Activated naive CD8-positive, alpha-beta T cell treated with anti-CD3 and anti-CD28 coated beads, Interleukin-2, amount 50 U/mL, for 16 hours (primary cell): ENCODE measurements around the gene NPM1.
A peak's percentile ranks its signal among the peaks of the same experiment; 100 is the strongest.
"Not testable (repeated sequence)": the region's sequence is repeated elsewhere in the genome, so short reads cannot be mapped to it uniquely, and the experiment has no call there.

ENCODE experiments used
- DNase-seq: peaks from one replicate; pipeline ENCODE4 v3.0.0-alpha.2; 2020; ENCODE audit warnings: low read depth, low spot score

Gene NPM1

GRCh38 chr5:171387345-171387969 lies at the start of gene NPM1:
Gene NPM1, plus strand, starts transcription at chr5:171387849. Its CDS starts 100 bp downstream, at chr5:171387949.
- DNase-seq: peak; percentile 96

GRCh38 chr5:171340042-171340441 lies 47.6 kb upstream of the NPM1 start:
- DNase-seq: no peak

GRCh38 chr5:171340491-171340890 lies 47.2 kb upstream of the NPM1 start:
- DNase-seq: no peak

- DNase-seq: no peak
Observed at GRCh38 chr5:171342362-171343111, 45.1 kb upstream of the NPM1 start.

GRCh38 chr5:171344936-171345608 lies 42.6 kb upstream of the NPM1 start:
- DNase-seq: no peak

- DNase-seq: no peak
Observed at GRCh38 chr5:171351536-171352073, 36.0 kb upstream of the NPM1 start.

GRCh38 chr5:171355302-171355724 lies 32.3 kb upstream of the NPM1 start:
- DNase-seq: no peak

GRCh38 chr5:171357843-171358242 lies 29.8 kb upstream of the NPM1 start:
- no peak for DNase-seq

- not testable (repeated sequence) for DNase-seq
Observed at GRCh38 chr5:171361151-171361550, 26.5 kb upstream of the NPM1 start.

GRCh38 chr5:171363249-171363648 lies 24.4 kb upstream of the NPM1 start:
- not testable (repeated sequence) for DNase-seq

- DNase-seq: no peak
Observed at GRCh38 chr5:171363846-171364245, 23.8 kb upstream of the NPM1 start.

GRCh38 chr5:171365351-171365750 lies 22.3 kb upstream of the NPM1 start:
- no peak for DNase-seq

GRCh38 chr5:171366645-171367044 lies 21.0 kb upstream of the NPM1 start:
- no peak for DNase-seq

- DNase-seq: no peak
Observed at GRCh38 chr5:171367424-171368370, 20.0 kb upstream of the NPM1 start.

GRCh38 chr5:171369056-171369455 lies 18.6 kb upstream of the NPM1 start:
- DNase-seq: no peak

- DNase-seq: no peak
Observed at GRCh38 chr5:171369898-171370297, 17.8 kb upstream of the NPM1 start.

- not testable (repeated sequence) for DNase-seq
Observed at GRCh38 chr5:171370881-171371280, 16.8 kb upstream of the NPM1 start.

- DNase-seq: no peak
Observed at GRCh38 chr5:171371326-171371725, 16.3 kb upstream of the NPM1 start.

GRCh38 chr5:171379961-171380360 lies 7.7 kb upstream of the NPM1 start:
- DNase-seq: no peak

GRCh38 chr5:171384416-171384815 lies 3.2 kb upstream of the NPM1 start:
- DNase-seq: not testable (repeated sequence)

GRCh38 chr5:171384999-171385398 lies 2.6 kb upstream of the NPM1 start:
- DNase-seq: not testable (repeated sequence)
